Gastrocnemius medialis (tissue), 4 donors: ENCODE results near the gene GALNT17. TPM values are rescaled to one million over a fixed set of nuclear protein-coding genes. Genes with fewer than 3 reads are reported as not detected.

Experiments
- ATAC-seq, 2 donors: fragments of 150-250 bp; one replicate each; pipeline ENCODE4 v1.9.1; 2016
- DNase-seq, 2 donors: peaks; one replicate each; pipeline ENCODE4 v3.0.0-alpha.2; 2019
- H3K27ac ChIP-seq, 4 donors: fragments of 200-600 bp; sonication (generic); 1 replicate in 1 of 4; 2 replicates in 3 of 4; pipeline ENCODE4 v1.5.1; 2016 to 2018; ENCODE audit warnings: mild to moderate bottlenecking in 2 of 4, moderate library complexity in 1 of 4
- H3K27me3 ChIP-seq, 3 donors: fragments of 200-600 bp; sonication (generic) in 2 of 3; 1 replicate in 1 of 3; 2 replicates in 2 of 3; pipeline versions ENCODE4 v1.5.1 to v1.6.0; 2016 to 2019; ENCODE audit warnings: mild to moderate bottlenecking in 1 of 3, moderate library complexity in 1 of 3
- H3K36me3 ChIP-seq, 2 donors: fragments of 200-600 bp; sonication (generic) in 1 of 2; one replicate each; pipeline ENCODE4 v1.5.1; 2017 to 2018
- H3K4me1 ChIP-seq, 2 donors: fragments of 200-600 bp; sonication (generic) in 1 of 2; one replicate each; pipeline ENCODE4 v1.5.1; 2016 to 2017; ENCODE audit warnings: mild to moderate bottlenecking in 2 of 2
- H3K4me3 ChIP-seq, 4 donors: fragments of 200-600 bp; sonication (generic) in 3 of 4; 1 replicate in 1 of 4; 2 replicates in 3 of 4; pipeline ENCODE4 v1.5.1; 2016 to 2019; ENCODE audit warnings: mild to moderate bottlenecking in 2 of 4
- H3K9me3 ChIP-seq, 3 donors: fragments of 200-600 bp; sonication (generic) in 2 of 3; 1 replicate in 1 of 3; 2 replicates in 2 of 3; pipeline ENCODE4 v1.5.1; 2016 to 2019
- POLR2A ChIP-seq, 2 donors: fragments of 450-650 bp; IDR thresholded peaks; one replicate each; pipeline ENCODE4 v1.6.1; 2017; ENCODE audit warnings: antibody characterized with exemption in 2 of 2, mild to moderate bottlenecking in 2 of 2, moderate library complexity in 2 of 2
- in situ Hi-C, 4 donors: fragments of 200-750 bp; cut with MboI; loops; one replicate each; pipeline versions ENCODE4 v1.15.0 to v1.8.0; 2017; ENCODE audit warnings: low sequenced_read_pairs in 4 of 4
- intact Hi-C: fragments of 100-400 bp; cut with DNase I; formaldehyde crosslinking; loops from one replicate; pipeline ENCODE4 v1.15.1; 2023; ENCODE audit warnings: low total_unique reads
- total RNA-seq, 4 donors: library from RNA; depleted of rRNA; stranded (reverse); fragments of >200 nt; gene quantifications; one replicate each; pipeline versions ENCODE4 v1.1.0 to v1.2.3, GENCODE V29; 2016
- TF ChIP-seq, protein P1 (sequence below), 5 experiments: fragments of 450-650 bp in 3 of 5; fragments of 200-600 bp in 2 of 5; sonication (generic) in 2 of 5; IDR thresholded peaks in 4 of 5; conservative IDR thresholded peaks in 1 of 5; 1 replicate in 4 of 5; 2 replicates in 1 of 5; pipeline ENCODE4 v1.5.1; 2016 to 2019; ENCODE audit warnings: antibody characterized with exemption in 5 of 5, mild to moderate bottlenecking in 3 of 5, moderate library complexity in 3 of 5

GALNT17 gene
- total RNA-seq, 4 donors from 2014 or later = 1.9 to 13.0 (median 12.3) TPM

DNA sequence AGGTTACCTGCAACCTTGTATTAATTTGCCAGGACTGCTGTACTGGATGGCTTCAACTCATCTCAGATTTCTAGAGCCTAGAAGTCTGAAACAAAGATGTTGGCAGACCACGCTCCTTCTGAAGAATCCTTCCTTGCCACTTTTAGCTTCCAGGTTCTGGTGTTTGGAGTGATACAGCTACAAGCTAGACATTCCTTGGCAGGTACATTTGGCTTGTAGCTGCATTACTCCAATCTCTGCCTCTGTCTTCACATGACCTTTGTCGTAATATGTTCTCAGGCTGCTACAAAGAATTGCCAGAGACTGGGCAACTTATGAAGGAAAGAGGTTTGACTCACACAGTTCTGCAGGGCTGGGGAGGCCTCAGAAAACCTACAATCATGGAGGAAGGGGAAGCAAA lies 146.3 kb downstream of the GALNT17 start:
- TF ChIP-seq, protein P1, sequence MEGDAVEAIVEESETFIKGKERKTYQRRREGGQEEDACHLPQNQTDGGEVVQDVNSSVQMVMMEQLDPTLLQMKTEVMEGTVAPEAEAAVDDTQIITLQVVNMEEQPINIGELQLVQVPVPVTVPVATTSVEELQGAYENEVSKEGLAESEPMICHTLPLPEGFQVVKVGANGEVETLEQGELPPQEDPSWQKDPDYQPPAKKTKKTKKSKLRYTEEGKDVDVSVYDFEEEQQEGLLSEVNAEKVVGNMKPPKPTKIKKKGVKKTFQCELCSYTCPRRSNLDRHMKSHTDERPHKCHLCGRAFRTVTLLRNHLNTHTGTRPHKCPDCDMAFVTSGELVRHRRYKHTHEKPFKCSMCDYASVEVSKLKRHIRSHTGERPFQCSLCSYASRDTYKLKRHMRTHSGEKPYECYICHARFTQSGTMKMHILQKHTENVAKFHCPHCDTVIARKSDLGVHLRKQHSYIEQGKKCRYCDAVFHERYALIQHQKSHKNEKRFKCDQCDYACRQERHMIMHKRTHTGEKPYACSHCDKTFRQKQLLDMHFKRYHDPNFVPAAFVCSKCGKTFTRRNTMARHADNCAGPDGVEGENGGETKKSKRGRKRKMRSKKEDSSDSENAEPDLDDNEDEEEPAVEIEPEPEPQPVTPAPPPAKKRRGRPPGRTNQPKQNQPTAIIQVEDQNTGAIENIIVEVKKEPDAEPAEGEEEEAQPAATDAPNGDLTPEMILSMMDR (IDR thresholded peaks at IDR 0.05 in 4 of 5, conservative IDR thresholded peaks at IDR 0.05 in 1 of 5) = no peak
- TF ChIP-seq POLR2A (IDR thresholded peaks at IDR 0.05) = no peak
- in situ Hi-C loops = no loop called here
- Histone ChIP-seq H3K27ac (no peak overlapping the region), H3K4me3 (no peak overlapping the region), H3K27me3 (no peaks in the 10 kb centered on the region), H3K36me3 (no peaks in the 10 kb centered on the region), H3K9me3 (no peaks in the 10 kb centered on the region), H3K4me1 (peaks cover 0 to 3% of the 10 kb centered on the region in 2 donors)
- intact Hi-C loops = loop anchor here (5.0 kb wide), 1 partner anchor 36 kb away; no protein-coding TSS in a partner anchor
- ATAC-seq (peak; percentile 53 to 63), DNase-seq (no peak)

DNA sequence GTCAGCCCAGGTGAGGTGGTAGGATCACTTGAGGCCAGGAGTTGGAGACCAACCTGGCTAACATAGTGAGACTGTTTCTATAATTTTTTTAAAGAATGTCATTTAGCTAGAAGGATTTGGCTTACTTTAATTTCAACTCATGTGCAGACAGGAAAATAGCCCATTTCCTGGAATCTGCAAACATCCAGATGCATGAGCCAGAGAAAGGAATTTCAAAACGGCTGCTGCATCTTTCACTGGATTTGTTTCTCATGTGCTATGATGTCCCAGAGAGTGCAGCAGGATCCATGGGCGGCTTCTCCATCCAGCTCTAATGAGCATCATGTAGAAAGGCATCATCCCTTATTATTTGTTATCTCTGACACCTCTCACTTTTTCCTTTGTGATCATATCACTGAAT lies 149.3 kb downstream of the GALNT17 start:
- in situ Hi-C loops = no loop called here
- H3K9me3 ChIP-seq = no peaks in the 10 kb centered on the region
- intact Hi-C loops = no loop called here
- H3K4me1 ChIP-seq = peaks cover 0 to 3% of the 10 kb centered on the region in 2 donors
- TF ChIP-seq, protein P1 (IDR thresholded peaks at IDR 0.05 in 4 of 5, conservative IDR thresholded peaks at IDR 0.05 in 1 of 5) = no peak
- TF ChIP-seq POLR2A (IDR thresholded peaks at IDR 0.05) = no peak
- ATAC-seq (no peak), DNase-seq (no peak)
- H3K27me3 ChIP-seq = no peaks in the 10 kb centered on the region
- no peak overlapping the region for H3K4me3 ChIP-seq
- no peak overlapping the region for H3K27ac ChIP-seq
- no peaks in the 10 kb centered on the region for H3K36me3 ChIP-seq

DNA sequence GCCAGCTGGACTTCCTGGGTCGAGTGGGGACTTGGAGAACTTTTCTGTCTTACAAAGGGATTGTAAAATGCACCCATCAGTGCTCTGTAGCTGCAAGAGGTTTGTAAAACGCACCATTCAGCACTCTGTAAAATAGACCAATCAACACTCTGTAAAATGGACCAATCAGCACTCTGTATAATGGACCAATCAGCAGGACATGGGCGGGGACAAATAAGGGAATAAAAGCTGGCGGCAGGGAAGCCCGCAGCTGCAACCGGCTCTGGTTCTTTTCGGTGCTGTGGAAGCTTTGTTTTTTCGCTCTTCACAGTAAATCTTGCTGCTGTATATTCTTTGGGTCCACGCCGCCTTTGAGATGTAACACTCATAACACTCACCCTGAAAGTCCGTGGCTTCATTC lies 151.9 kb downstream of the GALNT17 start:
- H3K4me1 ChIP-seq = no peaks in the 10 kb centered on the region
- DNase-seq (no peak), ATAC-seq (no peak)
- no peaks in the 10 kb centered on the region for H3K9me3 ChIP-seq
- H3K4me3 ChIP-seq = no peak overlapping the region
- H3K27ac ChIP-seq = no peak overlapping the region
- no peaks in the 10 kb centered on the region for H3K36me3 ChIP-seq
- in situ Hi-C loops (no loop called here), intact Hi-C loops (no loop called here)
- TF ChIP-seq, protein P1 (IDR thresholded peaks at IDR 0.05 in 4 of 5, conservative IDR thresholded peaks at IDR 0.05 in 1 of 5) = no peak
- no peak for TF ChIP-seq POLR2A (IDR thresholded peaks at IDR 0.05)
- no peaks in the 10 kb centered on the region for H3K27me3 ChIP-seq

DNA sequence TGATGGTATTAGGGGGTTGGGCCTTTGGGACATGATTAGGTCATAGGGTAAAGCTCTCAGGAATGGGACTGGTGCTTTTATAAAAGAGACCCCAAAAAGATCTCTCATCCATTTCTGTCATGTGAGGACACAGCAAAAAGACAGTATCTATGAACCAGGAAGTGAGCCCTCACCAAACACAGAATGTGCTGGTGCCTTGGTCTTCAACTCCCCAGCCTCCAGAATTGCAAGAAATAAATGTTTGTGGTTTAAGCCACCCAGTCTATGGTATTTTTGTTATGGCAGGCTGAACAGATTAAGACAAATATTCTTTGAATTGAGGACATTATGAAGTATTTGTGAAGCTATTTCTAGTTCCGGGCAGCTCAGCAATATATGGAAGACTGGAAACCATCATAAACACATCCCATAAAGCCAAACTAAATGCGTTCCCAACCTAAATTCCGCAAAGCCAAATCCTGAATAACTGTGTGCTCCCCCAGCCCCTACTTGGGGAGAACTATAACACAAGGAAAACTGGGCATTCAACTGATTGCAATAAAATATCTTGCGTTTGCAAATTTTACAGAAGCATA lies 153.7 kb downstream of the GALNT17 start:
- intact Hi-C loops = no loop called here
- in situ Hi-C loops = no loop called here
- H3K27ac ChIP-seq = no peak overlapping the region
- H3K4me3 ChIP-seq = no peak overlapping the region
- no peaks in the 10 kb centered on the region for H3K27me3 ChIP-seq
- no peaks in the 10 kb centered on the region for H3K9me3 ChIP-seq
- no peaks in the 10 kb centered on the region for H3K36me3 ChIP-seq
- ATAC-seq (no peak), DNase-seq (no peak)
- no peak for TF ChIP-seq POLR2A (IDR thresholded peaks at IDR 0.05)
- TF ChIP-seq, protein P1 (IDR thresholded peaks at IDR 0.05 in 4 of 5, conservative IDR thresholded peaks at IDR 0.05 in 1 of 5) = no peak
- no peaks in the 10 kb centered on the region for H3K4me1 ChIP-seq

DNA sequence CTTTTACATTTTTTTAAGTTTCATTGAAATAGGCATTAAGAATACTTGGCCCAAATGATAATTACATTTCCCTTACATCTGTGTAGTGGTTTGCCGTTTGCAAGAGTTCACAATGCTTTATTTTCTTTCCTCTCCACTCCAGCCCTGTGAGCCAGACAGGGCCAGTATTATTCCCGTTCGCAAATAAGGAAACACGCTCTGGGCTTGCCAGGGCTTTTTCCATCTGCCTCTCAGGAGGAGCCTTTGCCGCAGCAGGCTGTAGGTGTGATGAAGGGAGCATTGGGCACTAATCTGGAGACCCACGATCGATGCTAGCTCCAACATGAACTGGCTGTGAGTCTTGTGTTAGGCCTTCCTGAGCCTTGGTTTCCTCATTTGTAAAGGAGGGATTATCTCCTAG lies 154.4 kb downstream of the GALNT17 start:
- intact Hi-C loops (no loop called here), in situ Hi-C loops (no loop called here)
- DNase-seq (no peak), ATAC-seq (no peak)
- TF ChIP-seq, protein P1 (IDR thresholded peaks at IDR 0.05 in 4 of 5, conservative IDR thresholded peaks at IDR 0.05 in 1 of 5) = no peak
- no peak for TF ChIP-seq POLR2A (IDR thresholded peaks at IDR 0.05)
- Histone ChIP-seq H3K27ac (no peak overlapping the region), H3K4me3 (no peak overlapping the region), H3K4me1 (no peaks in the 10 kb centered on the region), H3K9me3 (no peaks in the 10 kb centered on the region), H3K27me3 (no peaks in the 10 kb centered on the region), H3K36me3 (no peaks in the 10 kb centered on the region)
